GM19328 (cell line): Measurements from ENCODE around the gene GALNT17.

Experiments used
- ATAC-seq: cut with Tn5 transposase; IDR thresholded peaks from one replicate; pipeline ENCODE4 v1.9.1; 2021; ENCODE audit warnings: mild to moderate bottlenecking, moderate library complexity; ENCODE audit not compliant: unreplicated experiment

The GALNT17 gene

GRCh38 chr7:71439321-71439720 is 307.4 kb downstream of the GALNT17 start:
- ATAC-seq, result no peak

- no peak for ATAC-seq
Observed at GRCh38 chr7:71442492-71443190, 310.7 kb downstream of the GALNT17 start.

- no peak for ATAC-seq
Observed at GRCh38 chr7:71443191-71443530, 311.2 kb downstream of the GALNT17 start.

GRCh38 chr7:71444130-71444529 is 312.2 kb downstream of the GALNT17 start:
- ATAC-seq, result no peak

GRCh38 chr7:71453630-71454029 is 321.7 kb downstream of the GALNT17 start:
- no peak for ATAC-seq

GRCh38 chr7:71454981-71455380 is 323.0 kb downstream of the GALNT17 start:
- ATAC-seq, result no peak

GRCh38 chr7:71457021-71457420 is 325.1 kb downstream of the GALNT17 start:
- no peak for ATAC-seq

GRCh38 chr7:71457846-71458590 is 326.1 kb downstream of the GALNT17 start:
- no peak for ATAC-seq

- ATAC-seq, result no peak
Observed at GRCh38 chr7:71459132-71459531, 327.2 kb downstream of the GALNT17 start.

- ATAC-seq, result no peak
Observed at GRCh38 chr7:71461572-71461971, 329.6 kb downstream of the GALNT17 start.

- ATAC-seq, result no peak
Observed at GRCh38 chr7:71465741-71466189, 333.8 kb downstream of the GALNT17 start.

- no peak for ATAC-seq
Observed at GRCh38 chr7:71466448-71467145, 334.7 kb downstream of the GALNT17 start.

GRCh38 chr7:71470326-71470725 is 338.4 kb downstream of the GALNT17 start:
- no peak for ATAC-seq

GRCh38 chr7:71470830-71471229 is 338.9 kb downstream of the GALNT17 start:
- no peak for ATAC-seq

- ATAC-seq, result no peak
Observed at GRCh38 chr7:71472962-71473361, 341.0 kb downstream of the GALNT17 start.

GRCh38 chr7:71473366-71473967 is 341.5 kb downstream of the GALNT17 start:
- no peak for ATAC-seq

- no peak for ATAC-seq
Observed at GRCh38 chr7:71477441-71477840, 345.5 kb downstream of the GALNT17 start.

- ATAC-seq, result no peak
Observed at GRCh38 chr7:71479231-71479630, 347.3 kb downstream of the GALNT17 start.

GRCh38 chr7:71480791-71481190 is 348.8 kb downstream of the GALNT17 start:
- ATAC-seq, result no peak

- ATAC-seq, result no peak
Observed at GRCh38 chr7:71482284-71482683, 350.3 kb downstream of the GALNT17 start.

- no peak for ATAC-seq
Observed at GRCh38 chr7:71484380-71484779, 352.4 kb downstream of the GALNT17 start.
